AG08395 (cell line): ENCODE results near the gene CHAD.
"Not testable (repeated sequence)": the region's sequence is repeated elsewhere in the genome, so short reads cannot be mapped to it uniquely, and the experiment has no call there.

ENCODE experiments used
- DNase-seq: peaks from one replicate; pipeline ENCODE4 v3.0.0; 2012; ENCODE audit warnings: mixed read lengths, low spot score

The CHAD gene

GRCh38 chr17:50457621-50458020 lies 11.1 kb downstream of the CHAD start:
- no peak for DNase-seq

GRCh38 chr17:50453901-50454300 lies 14.8 kb downstream of the CHAD start:
- DNase-seq, result no peak

- no peak for DNase-seq
These were observed 15.9 kb downstream of the CHAD start for GRCh38 chr17:50452630-50453300.

DNA sequence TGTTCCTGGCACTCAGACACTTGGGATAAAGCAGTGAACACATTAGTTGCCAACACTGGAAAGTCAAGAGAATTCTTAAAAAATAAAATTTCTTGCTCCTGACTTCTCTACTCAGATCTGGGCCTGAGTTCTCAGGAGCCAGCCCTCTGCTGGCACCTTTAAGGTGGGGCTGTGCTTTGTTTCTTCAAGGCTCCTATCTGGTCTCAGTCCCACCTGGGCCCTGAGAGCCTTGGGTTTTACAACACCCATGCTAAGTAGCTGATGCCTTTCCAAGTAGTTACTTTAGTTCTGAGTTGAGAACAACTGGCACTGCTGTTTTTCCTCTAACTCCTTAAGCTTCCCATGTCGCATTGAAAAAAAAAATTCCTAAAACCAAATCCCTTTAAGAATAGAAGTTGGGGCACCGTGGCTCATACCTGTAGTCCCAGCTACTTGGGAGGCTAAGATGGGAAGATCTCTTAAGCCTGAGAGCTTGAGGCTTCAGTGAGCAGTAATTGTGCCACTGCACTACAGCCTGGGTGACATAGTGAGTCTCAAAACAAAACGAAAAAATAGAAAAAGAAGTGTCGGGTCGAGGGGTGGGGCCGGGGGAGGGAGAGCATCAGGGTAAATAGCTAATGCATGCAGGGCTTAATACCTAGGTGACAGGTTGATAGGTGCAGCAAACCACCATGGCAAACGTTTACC lies 16.6 kb downstream of the CHAD start:
- DNase-seq, result no peak

DNA sequence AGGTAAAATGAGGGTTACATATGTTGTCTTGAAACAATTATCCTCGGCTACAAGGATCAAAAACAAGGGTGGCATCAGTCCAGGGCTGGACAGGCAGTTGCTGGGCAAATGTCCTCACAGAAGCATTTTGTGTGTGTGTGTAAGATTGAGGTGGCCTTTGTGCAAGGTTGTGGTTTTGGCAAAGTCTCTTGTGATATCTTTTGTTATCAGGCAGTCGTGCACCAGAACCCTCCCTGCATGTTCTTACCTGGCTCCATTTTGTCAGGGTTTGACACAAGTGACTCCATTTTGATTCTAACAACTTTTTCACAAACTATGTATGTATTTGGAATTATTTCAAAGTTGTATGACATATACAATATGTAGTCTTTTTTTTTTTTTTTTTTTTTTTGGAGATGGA lies 20.0 kb downstream of the CHAD start:
- no peak for DNase-seq

DNA sequence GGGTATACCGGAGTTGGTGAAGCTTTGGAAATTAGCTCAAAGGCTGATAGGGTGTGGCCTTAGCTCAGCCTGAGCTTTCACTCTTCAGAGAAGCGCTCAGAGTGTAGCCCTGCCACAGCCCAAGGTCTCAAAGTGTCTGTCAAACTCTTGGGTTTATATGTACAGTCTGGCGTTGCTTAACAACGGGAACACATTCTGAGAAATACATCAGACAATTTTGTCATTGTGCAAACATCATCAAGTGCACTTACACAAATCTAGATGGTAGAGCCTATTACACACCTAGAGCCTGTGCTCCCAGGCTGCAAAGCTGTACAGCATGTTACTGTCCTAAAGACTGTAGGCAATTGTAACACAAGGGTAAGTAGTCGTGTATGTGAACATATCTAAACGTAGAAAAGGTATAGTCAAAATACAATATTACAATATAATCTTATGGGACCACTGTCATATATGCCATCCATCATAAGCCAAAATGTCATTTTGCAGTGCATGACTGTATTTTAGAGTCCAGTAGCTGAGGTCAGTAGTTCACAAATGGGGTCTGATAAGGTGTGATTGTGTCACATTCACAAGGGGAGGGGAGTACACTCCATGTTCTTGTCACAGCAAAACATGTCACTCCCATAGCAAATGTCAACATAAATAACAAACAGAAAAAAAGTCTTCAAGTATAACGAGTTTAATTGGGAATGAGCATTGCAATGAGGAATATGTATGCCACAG lies 20.6 kb downstream of the CHAD start:
- DNase-seq, result no peak

DNA sequence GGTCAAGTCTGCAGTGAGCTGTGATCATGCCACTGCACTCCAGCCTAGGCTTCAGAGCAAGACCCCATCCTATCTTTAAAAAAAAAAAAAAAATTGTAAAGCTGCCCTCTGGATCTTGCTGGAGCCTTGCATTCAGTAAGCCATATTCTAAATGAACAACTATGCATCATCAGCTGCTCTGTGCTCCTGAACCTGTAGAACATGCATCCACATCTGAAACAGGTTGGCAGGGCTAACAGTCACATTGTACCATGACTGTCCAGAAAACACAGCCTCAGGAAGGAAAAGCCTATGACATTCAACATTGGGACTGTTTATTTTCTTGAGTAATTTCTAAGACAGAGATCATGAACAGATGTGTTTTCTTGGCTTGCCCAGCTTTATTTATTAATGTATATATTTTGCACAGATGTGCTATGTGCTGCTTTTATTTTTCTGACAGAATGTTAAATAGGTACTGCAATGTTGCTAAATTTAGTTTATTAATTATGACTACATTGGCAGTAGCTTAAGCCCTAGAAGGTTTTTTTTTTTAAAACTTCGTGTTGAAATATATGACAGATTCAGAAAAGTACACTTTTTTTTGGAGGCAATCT lies 22.9 kb downstream of the CHAD start:
- DNase-seq, result no peak

DNA sequence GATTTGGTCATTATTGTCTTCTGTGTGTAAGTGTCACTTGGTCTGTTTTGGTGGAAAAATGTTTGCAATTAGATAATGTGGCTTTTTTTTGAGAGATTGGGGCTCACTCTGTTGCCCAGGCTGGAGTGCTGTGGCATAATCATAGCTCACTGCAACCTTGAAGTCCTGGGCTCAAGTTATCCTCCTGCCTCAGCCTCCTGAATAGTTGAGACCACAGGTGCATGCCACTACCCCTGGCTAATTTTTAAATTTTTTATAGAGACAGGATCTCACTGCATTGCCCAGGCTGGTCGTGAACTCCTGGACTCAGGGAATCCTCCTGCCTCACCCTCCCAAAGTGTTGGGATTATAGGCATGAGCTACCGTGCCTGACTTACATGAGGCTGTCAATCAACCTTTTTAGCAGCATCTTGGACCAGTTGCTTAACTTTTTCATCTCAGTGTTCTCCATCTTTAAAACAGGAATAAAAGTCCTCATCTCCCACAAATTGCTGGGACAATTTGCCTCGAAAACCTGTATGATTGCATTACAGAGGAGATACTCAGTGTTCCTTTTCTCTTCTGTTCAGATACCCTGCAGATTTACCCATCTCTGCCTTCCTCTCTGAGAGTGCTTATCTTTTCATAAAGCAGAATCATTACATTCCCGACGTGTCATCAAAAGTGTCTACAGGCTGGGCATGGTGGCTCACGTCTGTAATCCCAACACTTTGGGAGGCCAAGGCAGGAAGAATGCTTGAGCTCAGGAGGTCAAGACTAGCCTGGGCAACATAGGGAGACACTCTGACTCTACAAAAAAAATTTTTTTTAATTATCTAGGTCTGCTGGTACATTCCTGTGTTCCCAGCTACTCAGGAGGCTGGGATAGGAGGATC lies 23.6 kb downstream of the CHAD start:
- DNase-seq, result no peak

GRCh38 chr17:50443505-50443974 lies 25.1 kb downstream of the CHAD start:
- no peak for DNase-seq

- no peak for DNase-seq
These were observed 27.5 kb downstream of the CHAD start for GRCh38 chr17:50440838-50441829.

GRCh38 chr17:50440172-50440837 lies 28.4 kb downstream of the CHAD start:
- no peak for DNase-seq

DNA sequence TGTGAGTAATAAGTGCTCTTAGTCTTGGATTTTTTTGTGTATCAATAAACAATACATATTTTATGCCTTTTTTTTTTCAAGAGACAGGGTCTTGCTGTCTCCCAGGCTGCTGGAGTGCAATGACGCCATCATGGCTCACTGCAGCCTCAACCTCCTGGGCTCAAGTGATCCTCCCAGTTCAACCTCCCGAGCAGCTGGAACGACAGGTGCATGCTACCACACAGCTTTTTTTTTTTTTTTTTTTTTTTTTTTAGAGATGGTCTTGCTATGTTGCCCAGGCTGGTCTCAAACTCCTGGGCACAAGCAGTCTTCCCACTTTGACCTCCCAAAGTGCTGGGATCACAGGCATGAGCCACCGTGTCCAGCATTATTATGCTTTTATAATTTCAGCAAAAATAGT lies 29.7 kb downstream of the CHAD start:
- no peak for DNase-seq

DNA sequence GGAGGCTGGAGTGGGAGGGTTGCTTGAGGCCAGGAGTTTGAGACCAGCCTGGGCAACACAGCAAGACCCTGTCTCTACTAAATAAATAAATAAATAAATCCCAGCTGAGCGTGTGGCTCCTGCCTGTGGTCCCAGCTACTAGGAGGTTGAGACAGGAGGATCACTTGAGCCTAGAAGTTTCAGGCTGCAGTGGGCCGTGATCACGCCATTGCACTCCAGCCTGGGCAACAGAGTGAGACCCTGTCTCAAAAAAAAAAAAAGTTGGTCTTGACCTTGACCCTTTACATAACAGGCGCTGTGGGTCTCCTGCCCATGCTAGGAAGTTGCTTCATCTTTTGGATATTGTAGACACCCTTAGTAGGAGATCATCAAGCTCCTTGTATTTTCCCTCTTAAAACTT lies 31.3 kb downstream of the CHAD start:
- DNase-seq, result no peak

GRCh38 chr17:50432125-50432762 lies 36.4 kb downstream of the CHAD start:
- DNase-seq, result no peak

DNA sequence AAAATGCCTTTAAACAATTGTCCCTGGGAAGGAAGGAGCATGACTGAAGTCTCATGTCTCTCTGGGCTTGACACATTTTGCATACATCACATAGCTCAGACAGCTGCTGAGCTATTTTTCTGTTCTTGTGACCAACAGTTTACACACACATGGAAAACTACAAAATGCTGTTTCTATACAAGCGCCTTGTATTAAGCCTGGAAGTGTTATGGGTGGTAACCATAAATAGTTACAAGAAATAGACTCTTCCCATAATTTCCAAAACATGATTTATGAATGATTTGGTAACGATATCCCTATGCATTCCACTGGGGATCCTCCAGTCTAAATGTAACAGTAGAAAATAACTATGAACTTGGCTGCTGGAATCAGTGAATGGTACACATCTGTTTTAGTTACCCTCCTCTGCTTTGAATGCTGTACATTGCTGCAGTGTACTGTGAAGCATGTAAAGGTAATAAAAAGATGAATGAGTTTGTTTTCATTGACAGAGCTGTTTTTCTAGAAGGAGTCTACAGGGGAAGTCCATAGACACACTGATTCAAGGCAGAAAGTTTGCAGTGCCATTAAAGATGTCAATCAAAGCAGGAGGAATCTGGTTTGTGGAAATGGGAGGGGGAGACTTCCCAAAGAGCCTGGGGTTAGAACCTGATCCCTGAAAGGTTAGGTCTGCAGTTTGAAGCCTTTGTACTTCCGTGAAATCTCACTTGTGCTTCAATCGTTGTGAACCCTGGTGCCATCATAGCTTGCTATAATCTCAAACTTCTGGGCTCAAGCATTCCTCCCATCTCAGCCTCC lies 37.7 kb downstream of the CHAD start:
- DNase-seq, result no peak

DNA sequence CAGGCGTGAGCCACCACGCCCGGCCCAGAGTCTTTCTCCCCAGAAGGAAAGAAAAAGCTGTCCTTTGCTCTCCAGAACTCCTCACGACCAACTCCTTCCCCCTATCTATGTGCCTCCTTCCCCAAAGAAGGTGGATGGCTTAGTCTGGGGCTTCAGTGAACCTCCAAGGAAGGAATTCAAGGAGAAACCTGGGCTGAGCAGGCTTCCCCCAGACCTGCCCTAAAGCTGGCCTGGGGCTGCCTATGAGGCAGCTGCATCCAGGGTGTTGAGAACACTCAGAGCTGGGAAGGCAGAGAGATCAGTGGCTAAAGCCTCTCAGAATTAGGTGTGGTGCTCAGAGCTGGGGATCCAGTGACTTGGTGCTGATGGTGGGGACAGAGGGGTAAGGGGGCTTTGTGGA lies 38.9 kb downstream of the CHAD start:
- DNase-seq, result no peak

GRCh38 chr17:50428831-50429424 lies 39.8 kb downstream of the CHAD start:
- no peak for DNase-seq

GRCh38 chr17:50428126-50428525 lies 40.6 kb downstream of the CHAD start:
- DNase-seq, result not testable (repeated sequence)
